Keratinocyte (primary cell): ENCODE data around the gene DIP2C.

Experiments used
- CTCF ChIP-seq, 3 experiments: IDR thresholded peaks in 1 of 3; conservative IDR thresholded peaks in 1 of 3; optimal IDR thresholded peaks in 1 of 3; 2 replicates in 2 of 3; 3 replicates in 1 of 3; pipeline versions ENCODE3 to v1.5.1; 2011; ENCODE audit warnings: low read length in 3 of 3, mild to moderate bottlenecking in 3 of 3, moderate library complexity in 2 of 3, control low read depth in 1 of 3, inconsistent platforms in 1 of 3; ENCODE audit not compliant: insufficient read depth in 2 of 3; ENCODE audit errors: extremely low read depth in 1 of 3
- EZH2 ChIP-seq: IDR thresholded peaks from one replicate; pipeline ENCODE4 v1.6.1; 2012; ENCODE audit warnings: inconsistent platforms, mild to moderate bottlenecking, low read length, moderate library complexity

- TF ChIP-seq CTCF (optimal IDR thresholded peaks at IDR 0.05 in 1 of 3, IDR thresholded peaks at IDR 0.05 in 1 of 3, conservative IDR thresholded peaks at IDR 0.05 in 1 of 3; ENCODE audit: extremely low read depth in 1 of 3, insufficient read depth in 2 of 3, low read length in 3 of 3) (no peak), EZH2 (no peak)
Observed at GRCh38 chr10:488081-488932, 201.2 kb downstream of the DIP2C start.
